ENCODE data around the gene ZC3H6. TPM values are rescaled to one million over a fixed set of nuclear protein-coding genes. Genes with fewer than 3 reads are reported as not detected.

The ZC3H6 gene
- total and polyA plus RNA-seq, 2 of the 13 experiments (the other 11 are each of a cell fraction or from before 2014, with no cell fraction given), result 0.71 to 0.93 TPM

GRCh38 chr2:112343827-112344585, 68.6 kb downstream of the ZC3H6 start (continued):
- TF ChIP-seq ZNF597 (CRISPR knock-in tag; IDR thresholded peaks at IDR 0.05), result no peak
- no peak for TF ChIP-seq HDAC1 (CRISPR knock-in tag; IDR thresholded peaks at IDR 0.05)
- no peak for TF ChIP-seq CEBPZ (IDR thresholded peaks at IDR 0.05; ENCODE audit: low read length)
- TF ChIP-seq TERF1 (CRISPR knock-in tag; IDR thresholded peaks at IDR 0.05), result no peak
- TF ChIP-seq ZNF780A (CRISPR knock-in tag; IDR thresholded peaks at IDR 0.05), result no peak
- no peak for TF ChIP-seq RAD51 (IDR thresholded peaks at IDR 0.05; ENCODE audit: borderline replicate concordance)
- no peak for TF ChIP-seq CEBPG (CRISPR knock-in tag; IDR thresholded peaks at IDR 0.05)
- TF ChIP-seq FOXP4 (CRISPR knock-in tag; IDR thresholded peaks at IDR 0.05), result no peak
- no peak for TF ChIP-seq PAX8 (CRISPR knock-in tag; IDR thresholded peaks at IDR 0.05; ENCODE audit: borderline replicate concordance)
